A673 (cell line): ENCODE measurements around the gene FLYWCH1. TPM values are rescaled to one million over a fixed set of nuclear protein-coding genes. Genes with fewer than 3 reads are reported as not detected.

Experiments used
- BruUV-seq: library from RNA; stranded (reverse); fragments of 400-500 nt; replicated peaks from 2 replicates; lab custom pipeline; 2021; lab: Mats Ljungman, UMichigan
- CTCF ChIA-PET: fragments of 300-600 bp; sonication (Branson Sonifier 250); formaldehyde crosslinking; loops from one replicate; lab custom pipeline; 2022; ENCODE audit warnings: antibody characterized with exemption; lab: Charles Lee
- POLR2A ChIA-PET: fragments of 300-600 bp; sonication (Branson Sonifier 250); formaldehyde crosslinking; loops from one replicate; lab custom pipeline; 2022; ENCODE audit warnings: antibody characterized with exemption; ENCODE audit not compliant: low non-redundant PET; lab: Charles Lee
- DNase-seq: peaks from one replicate; pipeline ENCODE4 v3.0.0-alpha.2; 2015; ENCODE audit warnings: low spot score
- H3K27ac ChIP-seq: fragments of 200-600 bp; sonication (generic); 2 replicates; pipeline ENCODE4 v1.5.1; 2016; ENCODE audit warnings: mixed run types, low read depth, mild to moderate bottlenecking, mixed read lengths, antibody characterized with exemption, low read length; ENCODE audit not compliant: poor library complexity, severe bottlenecking
- H3K27me3 ChIP-seq: fragments of 200-600 bp; sonication (generic); replicated peaks from 2 replicates; pipeline ENCODE4 v1.6.1; 2017; ENCODE audit warnings: mixed run types, low read depth, mild to moderate bottlenecking, mixed read lengths, antibody characterized with exemption, low read length; ENCODE audit not compliant: insufficient read depth, poor library complexity
- H3K36me3 ChIP-seq: fragments of 200-600 bp; sonication (generic); 2 replicates; pipeline ENCODE4 v1.6.1; 2016; ENCODE audit warnings: mixed run types, mild to moderate bottlenecking, mixed read lengths, antibody characterized with exemption, low read length; ENCODE audit not compliant: insufficient read depth, poor library complexity, severe bottlenecking
- H3K4me1 ChIP-seq: fragments of 200-600 bp; sonication (generic); 2 replicates; pipeline ENCODE4 v1.6.1; 2017; ENCODE audit warnings: mixed run types, mild to moderate bottlenecking, mixed read lengths, antibody characterized with exemption, low read length; ENCODE audit not compliant: insufficient read depth, poor library complexity, severe bottlenecking
- H3K4me3 ChIP-seq: fragments of 200-600 bp; sonication (generic); 2 replicates; pipeline ENCODE4 v1.5.1; 2016; ENCODE audit warnings: low read depth, mixed run types, mild to moderate bottlenecking, mixed read lengths, low read length; ENCODE audit not compliant: poor library complexity, severe bottlenecking
- H3K9me3 ChIP-seq: fragments of 200-600 bp; sonication (generic); 2 replicates; pipeline ENCODE4 v1.6.1; 2016; ENCODE audit warnings: mixed run types, low read depth, mild to moderate bottlenecking, mixed read lengths, antibody characterized with exemption, low read length; ENCODE audit not compliant: poor library complexity, severe bottlenecking
- EZH2 ChIP-seq: fragments of 200-600 bp; sonication (generic); IDR thresholded peaks from 2 replicates; pipeline ENCODE4 v1.6.1; 2017; ENCODE audit warnings: borderline replicate concordance, low read depth, mild to moderate bottlenecking, mixed read lengths, antibody characterized with exemption, low read length; ENCODE audit not compliant: poor library complexity, severe bottlenecking
- intact Hi-C: fragments of 100-400 bp; cut with micrococcal nuclease; formaldehyde crosslinking; loops from one replicate; pipeline ENCODE4 v1.10.0; 2022; ENCODE audit not compliant: unreplicated experiment
- total RNA-seq: library from RNA; stranded (reverse); gene quantifications from 2 replicates; pipeline ENCODE4 v1.2.3, GENCODE V29; 2021
- TF ChIP-seq, protein P1 (sequence below): fragments of 300-800, 200-600 bp; sonication (generic); conservative IDR thresholded peaks from 2 replicates; pipeline ENCODE4 v1.5.1; 2017; ENCODE audit warnings: low read depth, mild to moderate bottlenecking, antibody characterized with exemption, low read length, moderate library complexity, mixed read lengths

FLYWCH1 gene
- total RNA-seq, 1 experiment from 2014 or later: 46.8 TPM

GRCh38 chr16:2950353-2950724 lies 38.6 kb downstream of the FLYWCH1 start:
- Histone ChIP-seq H3K9me3 (no peaks in the 10 kb centered on the region), H3K27ac (no peak overlapping the region), H3K4me1 (no peaks in the 10 kb centered on the region), H3K27me3 (no peaks in the 10 kb centered on the region), H3K36me3 (no peaks in the 10 kb centered on the region), H3K4me3 (no peak overlapping the region)
- BruUV-seq: no TSS peak
- no peak for DNase-seq
- ChIA-PET CTCF (no interaction called here), POLR2A (no interaction called here)
- no peak for TF ChIP-seq EZH2
- TF ChIP-seq, protein P1, sequence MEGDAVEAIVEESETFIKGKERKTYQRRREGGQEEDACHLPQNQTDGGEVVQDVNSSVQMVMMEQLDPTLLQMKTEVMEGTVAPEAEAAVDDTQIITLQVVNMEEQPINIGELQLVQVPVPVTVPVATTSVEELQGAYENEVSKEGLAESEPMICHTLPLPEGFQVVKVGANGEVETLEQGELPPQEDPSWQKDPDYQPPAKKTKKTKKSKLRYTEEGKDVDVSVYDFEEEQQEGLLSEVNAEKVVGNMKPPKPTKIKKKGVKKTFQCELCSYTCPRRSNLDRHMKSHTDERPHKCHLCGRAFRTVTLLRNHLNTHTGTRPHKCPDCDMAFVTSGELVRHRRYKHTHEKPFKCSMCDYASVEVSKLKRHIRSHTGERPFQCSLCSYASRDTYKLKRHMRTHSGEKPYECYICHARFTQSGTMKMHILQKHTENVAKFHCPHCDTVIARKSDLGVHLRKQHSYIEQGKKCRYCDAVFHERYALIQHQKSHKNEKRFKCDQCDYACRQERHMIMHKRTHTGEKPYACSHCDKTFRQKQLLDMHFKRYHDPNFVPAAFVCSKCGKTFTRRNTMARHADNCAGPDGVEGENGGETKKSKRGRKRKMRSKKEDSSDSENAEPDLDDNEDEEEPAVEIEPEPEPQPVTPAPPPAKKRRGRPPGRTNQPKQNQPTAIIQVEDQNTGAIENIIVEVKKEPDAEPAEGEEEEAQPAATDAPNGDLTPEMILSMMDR: no peak
- intact Hi-C loops: no loop called here

GRCh38 chr16:2950773-2951172 lies 39.0 kb downstream of the FLYWCH1 start:
- Histone ChIP-seq H3K4me3 (no peak overlapping the region), H3K36me3 (no peaks in the 10 kb centered on the region), H3K9me3 (no peaks in the 10 kb centered on the region), H3K27me3 (no peaks in the 10 kb centered on the region), H3K27ac (no peak overlapping the region), H3K4me1 (no peaks in the 10 kb centered on the region)
- no TSS peak for BruUV-seq
- CTCF ChIA-PET: no interaction called here
- intact Hi-C loops: no loop called here
- TF ChIP-seq, protein P1: no peak
- no peak for TF ChIP-seq EZH2
- POLR2A ChIA-PET: no interaction called here
- no peak for DNase-seq

DNA sequence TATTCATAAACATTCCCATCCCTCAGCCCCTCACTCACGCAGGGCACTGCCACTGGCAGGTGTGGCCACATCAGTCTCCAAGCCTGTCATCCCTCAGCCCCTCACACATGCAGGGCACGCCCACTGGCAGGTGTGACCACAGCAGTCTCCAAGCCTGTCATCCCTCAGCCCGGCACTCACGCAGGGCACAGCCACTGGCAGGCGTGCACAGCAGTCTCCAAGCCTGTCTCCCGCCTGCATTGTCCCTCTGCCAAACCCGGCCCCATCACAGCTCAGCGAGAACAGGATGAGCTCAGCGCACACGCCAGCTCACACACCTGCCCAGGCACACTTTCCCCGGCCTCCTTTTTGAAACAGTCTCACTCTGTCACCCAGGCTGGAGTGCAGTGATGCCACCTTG lies 40.9 kb downstream of the FLYWCH1 start:
- Histone ChIP-seq H3K4me3 (no peak overlapping the region), H3K27me3 (no peaks in the 10 kb centered on the region), H3K4me1 (no peaks in the 10 kb centered on the region), H3K27ac (no peak overlapping the region), H3K36me3 (no peaks in the 10 kb centered on the region), H3K9me3 (no peaks in the 10 kb centered on the region)
- TF ChIP-seq, protein P1: no peak
- TF ChIP-seq EZH2: no peak
- ChIA-PET POLR2A (no interaction called here), CTCF (interaction anchor here (0.6 kb wide), 2 partner anchors 13 to 27 kb away, joined by 3 to 4 read pairs; no protein-coding TSS in a partner anchor)
- intact Hi-C loops: no loop called here
- DNase-seq: no peak
- no TSS peak for BruUV-seq
